ENCODE results near the gene RPS6KA5. TPM values are rescaled to one million over a fixed set of nuclear protein-coding genes. Genes with fewer than 3 reads are reported as not detected.

RPS6KA5 gene
- total and polyA plus RNA-seq, 9 of the 15 experiments (the other 6 are each of a cell fraction or from before 2014, with no cell fraction given) = 0.88 to 7.7 (median 4.7) TPM

DNA sequence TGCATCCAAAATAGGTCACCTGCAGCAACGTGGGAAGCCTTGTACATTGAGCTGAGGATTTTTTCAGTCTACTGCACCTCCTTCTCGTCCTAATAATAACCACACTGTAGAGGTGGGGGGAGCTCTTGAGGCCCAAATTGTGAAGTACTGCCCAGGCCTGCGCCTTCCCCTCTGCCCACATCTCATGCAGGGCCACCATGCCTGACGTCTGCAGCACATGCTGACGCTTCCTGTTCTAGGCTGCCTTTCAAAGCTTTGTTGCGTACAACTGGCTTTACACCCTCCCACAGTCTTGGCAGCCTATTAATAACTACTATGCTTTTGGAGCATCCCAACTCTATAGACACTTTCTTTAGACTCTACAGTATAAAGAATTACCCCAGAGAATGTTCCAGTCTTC, 217.7 kb downstream of the RPS6KA5 start:
- TF ChIP-seq THRAP3 (IDR thresholded peaks at IDR 0.05; ENCODE audit: borderline replicate concordance) (no peak), RBM25 (IDR thresholded peaks at IDR 0.05; ENCODE audit: low read depth, low read length, severe bottlenecking) (no peak), ZKSCAN8 (CRISPR knock-in tag; IDR thresholded peaks at IDR 0.05) (no peak), ZNF316 (IDR thresholded peaks at IDR 0.05) (no peak), RHOXF2B (CRISPR knock-in tag; conservative IDR thresholded peaks at IDR 0.05) (no peak), SRSF1 (IDR thresholded peaks at IDR 0.05; ENCODE audit: low read depth, low read length) (no peak), ZNF695 (CRISPR knock-in tag; IDR thresholded peaks at IDR 0.05) (no peak), HNRNPK (IDR thresholded peaks at IDR 0.05; ENCODE audit: low read depth, low read length, poor library complexity, severe bottlenecking) (no peak), ZNF431 (CRISPR knock-in tag; IDR thresholded peaks at IDR 0.05) (no peak)
- TF ChIP-seq, protein P1, sequence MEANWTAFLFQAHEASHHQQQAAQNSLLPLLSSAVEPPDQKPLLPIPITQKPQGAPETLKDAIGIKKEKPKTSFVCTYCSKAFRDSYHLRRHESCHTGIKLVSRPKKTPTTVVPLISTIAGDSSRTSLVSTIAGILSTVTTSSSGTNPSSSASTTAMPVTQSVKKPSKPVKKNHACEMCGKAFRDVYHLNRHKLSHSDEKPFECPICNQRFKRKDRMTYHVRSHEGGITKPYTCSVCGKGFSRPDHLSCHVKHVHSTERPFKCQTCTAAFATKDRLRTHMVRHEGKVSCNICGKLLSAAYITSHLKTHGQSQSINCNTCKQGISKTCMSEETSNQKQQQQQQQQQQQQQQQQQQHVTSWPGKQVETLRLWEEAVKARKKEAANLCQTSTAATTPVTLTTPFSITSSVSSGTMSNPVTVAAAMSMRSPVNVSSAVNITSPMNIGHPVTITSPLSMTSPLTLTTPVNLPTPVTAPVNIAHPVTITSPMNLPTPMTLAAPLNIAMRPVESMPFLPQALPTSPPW (CRISPR knock-in tag; IDR thresholded peaks at IDR 0.05) = no peak
- TF ChIP-seq, protein P2, sequence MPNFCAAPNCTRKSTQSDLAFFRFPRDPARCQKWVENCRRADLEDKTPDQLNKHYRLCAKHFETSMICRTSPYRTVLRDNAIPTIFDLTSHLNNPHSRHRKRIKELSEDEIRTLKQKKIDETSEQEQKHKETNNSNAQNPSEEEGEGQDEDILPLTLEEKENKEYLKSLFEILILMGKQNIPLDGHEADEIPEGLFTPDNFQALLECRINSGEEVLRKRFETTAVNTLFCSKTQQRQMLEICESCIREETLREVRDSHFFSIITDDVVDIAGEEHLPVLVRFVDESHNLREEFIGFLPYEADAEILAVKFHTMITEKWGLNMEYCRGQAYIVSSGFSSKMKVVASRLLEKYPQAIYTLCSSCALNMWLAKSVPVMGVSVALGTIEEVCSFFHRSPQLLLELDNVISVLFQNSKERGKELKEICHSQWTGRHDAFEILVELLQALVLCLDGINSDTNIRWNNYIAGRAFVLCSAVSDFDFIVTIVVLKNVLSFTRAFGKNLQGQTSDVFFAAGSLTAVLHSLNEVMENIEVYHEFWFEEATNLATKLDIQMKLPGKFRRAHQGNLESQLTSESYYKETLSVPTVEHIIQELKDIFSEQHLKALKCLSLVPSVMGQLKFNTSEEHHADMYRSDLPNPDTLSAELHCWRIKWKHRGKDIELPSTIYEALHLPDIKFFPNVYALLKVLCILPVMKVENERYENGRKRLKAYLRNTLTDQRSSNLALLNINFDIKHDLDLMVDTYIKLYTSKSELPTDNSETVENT (CRISPR knock-in tag; IDR thresholded peaks at IDR 0.05) = no peak
- TF ChIP-seq, protein P3, sequence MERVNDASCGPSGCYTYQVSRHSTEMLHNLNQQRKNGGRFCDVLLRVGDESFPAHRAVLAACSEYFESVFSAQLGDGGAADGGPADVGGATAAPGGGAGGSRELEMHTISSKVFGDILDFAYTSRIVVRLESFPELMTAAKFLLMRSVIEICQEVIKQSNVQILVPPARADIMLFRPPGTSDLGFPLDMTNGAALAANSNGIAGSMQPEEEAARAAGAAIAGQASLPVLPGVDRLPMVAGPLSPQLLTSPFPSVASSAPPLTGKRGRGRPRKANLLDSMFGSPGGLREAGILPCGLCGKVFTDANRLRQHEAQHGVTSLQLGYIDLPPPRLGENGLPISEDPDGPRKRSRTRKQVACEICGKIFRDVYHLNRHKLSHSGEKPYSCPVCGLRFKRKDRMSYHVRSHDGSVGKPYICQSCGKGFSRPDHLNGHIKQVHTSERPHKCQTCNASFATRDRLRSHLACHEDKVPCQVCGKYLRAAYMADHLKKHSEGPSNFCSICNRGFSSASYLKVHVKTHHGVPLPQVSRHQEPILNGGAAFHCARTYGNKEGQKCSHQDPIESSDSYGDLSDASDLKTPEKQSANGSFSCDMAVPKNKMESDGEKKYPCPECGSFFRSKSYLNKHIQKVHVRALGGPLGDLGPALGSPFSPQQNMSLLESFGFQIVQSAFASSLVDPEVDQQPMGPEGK (CRISPR knock-in tag; IDR thresholded peaks at IDR 0.05; ENCODE audit: borderline replicate concordance) = no peak
- Histone ChIP-seq H3K27ac (ENCODE audit: extremely low read depth, low read depth, low read length) (no peak overlapping the region), H3K4me3 (no peak overlapping the region), H3K9ac (ENCODE audit: insufficient read depth in 1 of 2, low read depth in 2 of 2, low read length in 2 of 2) (no peak overlapping the region), H3K9me3 (replicated peaks; ENCODE audit: control insufficient read depth, insufficient read depth, low read depth, low read length) (no peaks in the 10 kb centered on the region), H3K27me3 (ENCODE audit: control insufficient read depth in 2 of 2, insufficient read depth in 2 of 2, low read length in 2 of 2) (no peaks in the 10 kb centered on the region), H3K4me1 (replicated peaks in 1 of 2; ENCODE audit: control insufficient read depth in 2 of 2, insufficient read depth in 2 of 2, low read length in 2 of 2) (peaks cover 0 to 5% of the 10 kb centered on the region in 2 experiments; a peak in 1 of 5 replicates), H3K4me2 (ENCODE audit: insufficient read depth, low read length) (no peak overlapping the region), H3K36me3 (ENCODE audit: control insufficient read depth, insufficient read depth, low read length) (no peaks in the 10 kb centered on the region), H4K20me1 (replicated peaks; ENCODE audit: control insufficient read depth, insufficient read depth, low read length) (no peaks in the 10 kb centered on the region), H3K79me2 (ENCODE audit: control insufficient read depth, insufficient read depth, low read length) (no peaks in the 10 kb centered on the region), H2AFZ (ENCODE audit: low read depth, low read length) (no peak overlapping the region), H3K9me1 (ENCODE audit: control insufficient read depth, insufficient read depth, low read length) (no peaks in the 10 kb centered on the region)
- no TSS peak for BruUV-seq (replicated peaks)
- ChIA-PET POLR2A (no interaction called here), CTCF (ENCODE audit: low intra/inter-chr PET ratio) (no interaction called here)
- FAIRE-seq (no peak), DNase-seq (ENCODE audit: extremely low read depth in 1 of 4, low spot score in 3 of 4) (no peak), ATAC-seq (no peak)
- intact Hi-C loops (cut with micrococcal nuclease) = no loop called here
- 45% methylated on average over 5 of the region's 6 CpGs for WGBS (ENCODE audit: insufficient coverage, low coverage, missing lambda C conversion rate)
- in situ Hi-C loops (cut with MboI) = no loop called here
